Fibroblast of skin of left quadriceps (primary cell): Measurements from ENCODE around the gene PKP2.

Experiments used
- DNase-seq, 2 experiments: peaks; one replicate each; pipeline ENCODE4 v3.0.0-alpha.2; 2013; ENCODE audit warnings: low read depth in 2 of 2

Gene PKP2

GRCh38 chr12:32755051-32755653, 141.4 kb downstream of the PKP2 start:
- DNase-seq, result peak; percentile 21 to 28

GRCh38 chr12:32754111-32754510, 142.5 kb downstream of the PKP2 start:
- no peak for DNase-seq

GRCh38 chr12:32753605-32754004, 143.0 kb downstream of the PKP2 start:
- no peak for DNase-seq

GRCh38 chr12:32743264-32743663, 153.3 kb downstream of the PKP2 start:
- no peak for DNase-seq

- DNase-seq, result no peak
These were observed 154.4 kb downstream of the PKP2 start for GRCh38 chr12:32742133-32742532.
